Mesendoderm (in vitro differentiated cells): ENCODE results near the gene ING3.

Experiments used
- DNase-seq: peaks from one replicate; pipeline ENCODE4 v3.0.0; 2013
- H2AK5ac ChIP-seq: 2 replicates; pipeline ENCODE4 v1.6.1; 2013; ENCODE audit warnings: low read length, inconsistent platforms
- H2BK120ac ChIP-seq: 2 replicates; pipeline ENCODE4 v1.6.1; 2013; ENCODE audit warnings: low read depth, mild to moderate bottlenecking, low read length, moderate library complexity, mixed read lengths
- H2BK15ac ChIP-seq: replicated peaks from 2 replicates; pipeline ENCODE4 v1.6.1; 2013; ENCODE audit warnings: low read depth, mild to moderate bottlenecking, moderate library complexity
- H2BK5ac ChIP-seq: 2 replicates; pipeline ENCODE4 v1.6.1; 2013; ENCODE audit warnings: low read length, inconsistent platforms
- H3K18ac ChIP-seq: 2 replicates; pipeline ENCODE4 v1.6.1; 2013; ENCODE audit warnings: mild to moderate bottlenecking, low read length, mixed read lengths
- H3K23ac ChIP-seq: one replicate; pipeline ENCODE4 v1.6.1; 2013; ENCODE audit warnings: low read length
- H3K27ac ChIP-seq: 2 replicates; pipeline ENCODE4 v1.5.1; 2013; ENCODE audit warnings: low read depth, mild to moderate bottlenecking, inconsistent platforms, low read length, moderate library complexity
- H3K27me3 ChIP-seq: 2 replicates; pipeline ENCODE4 v1.6.1; 2013; ENCODE audit warnings: low read length, control low read depth, mild to moderate bottlenecking, inconsistent platforms; ENCODE audit not compliant: insufficient read depth, poor library complexity
- H3K36me3 ChIP-seq: 2 replicates; pipeline ENCODE4 v1.6.1; 2013; ENCODE audit warnings: low read length, inconsistent platforms; ENCODE audit not compliant: control insufficient read depth, insufficient read depth
- H3K4ac ChIP-seq: one replicate; pipeline ENCODE4 v1.6.1; 2013; ENCODE audit warnings: low read depth, mild to moderate bottlenecking, low read length, moderate library complexity
- H3K4me1 ChIP-seq: 2 replicates; pipeline ENCODE4 v1.6.1; 2013; ENCODE audit warnings: low read depth, low read length, inconsistent platforms; ENCODE audit not compliant: control insufficient read depth
- H3K4me2 ChIP-seq: 2 replicates; pipeline ENCODE4 v1.6.1; 2013; ENCODE audit warnings: low read length
- H3K4me3 ChIP-seq: 2 replicates; pipeline ENCODE4 v1.5.1; 2013; ENCODE audit warnings: mild to moderate bottlenecking, low read length
- H3K56ac ChIP-seq: one replicate; pipeline ENCODE4 v1.6.1; 2013; ENCODE audit warnings: low read length
- H3K79me1 ChIP-seq: 2 replicates; pipeline ENCODE4 v1.6.1; 2013; ENCODE audit warnings: low read length, inconsistent platforms
- H3K79me2 ChIP-seq: 2 replicates; pipeline ENCODE4 v1.6.1; 2013; ENCODE audit warnings: mild to moderate bottlenecking, low read length; ENCODE audit not compliant: control insufficient read depth, insufficient read depth
- H3K9ac ChIP-seq: 2 replicates; pipeline ENCODE4 v1.6.1; 2013; ENCODE audit warnings: low read length, inconsistent platforms
- H4K5ac ChIP-seq: one replicate; pipeline ENCODE4 v1.6.1; 2013; ENCODE audit warnings: low read length
- H4K8ac ChIP-seq: one replicate; pipeline ENCODE4 v1.6.1; 2013; ENCODE audit warnings: low read depth, mild to moderate bottlenecking, control low read depth, low read length, moderate library complexity
- WGBS: extraction: QIAGEN DNeasy Blood & Tissue Kit; methylation state at CpG from one replicate; pipeline ENCODE4 v1.1.7; 2013; ENCODE audit warnings: low lambda C conversion rate, missing lambda C conversion rate; ENCODE audit not compliant: insufficient coverage; ENCODE audit errors: extremely low coverage; 5-methylcytosine and 5-hydroxymethylcytosine counted together

ING3 gene

GRCh38 chr7:121006711-121007315, 56.2 kb downstream of the ING3 start:
- no peaks in the 10 kb centered on the region for H3K27me3 ChIP-seq
- H2BK15ac ChIP-seq, result no peak overlapping the region
- H3K79me2 ChIP-seq, result no peaks in the 10 kb centered on the region
- WGBS, result no CpG with 5 or more reads among the region's 6 CpGs
- H3K79me1 ChIP-seq, result no peaks in the 10 kb centered on the region
- H2BK5ac ChIP-seq, result no peak overlapping the region
- H3K4me2 ChIP-seq, result no peak overlapping the region
- H3K4me3 ChIP-seq, result no peak overlapping the region
- H3K18ac ChIP-seq, result no peak overlapping the region
- no peak overlapping the region for H4K8ac ChIP-seq
- H4K5ac ChIP-seq, result no peak overlapping the region
- no peak overlapping the region for H3K4ac ChIP-seq
- no peak overlapping the region for H3K9ac ChIP-seq
- H3K27ac ChIP-seq, result no peak overlapping the region
- H3K4me1 ChIP-seq, result peaks cover 4% of the 10 kb centered on the region
- H3K36me3 ChIP-seq, result no peaks in the 10 kb centered on the region
- peak; percentile 49 for DNase-seq
- H3K56ac ChIP-seq, result no peak overlapping the region
- H2AK5ac ChIP-seq, result no peak overlapping the region
- H3K23ac ChIP-seq, result no peak overlapping the region
- no peak overlapping the region for H2BK120ac ChIP-seq

- Histone ChIP-seq H3K56ac (no peak overlapping the region), H3K79me2 (no peaks in the 10 kb centered on the region), H3K27me3 (no peaks in the 10 kb centered on the region), H3K23ac (no peak overlapping the region), H2BK15ac (no peak overlapping the region), H2BK5ac (no peak overlapping the region), H3K36me3 (no peaks in the 10 kb centered on the region), H3K4me3 (no peak overlapping the region), H4K8ac (no peak overlapping the region), H3K4me1 (peaks cover 4% of the 10 kb centered on the region), H3K4ac (no peak overlapping the region), H2BK120ac (no peak overlapping the region), H3K18ac (no peak overlapping the region), H3K9ac (no peak overlapping the region), H3K27ac (no peak overlapping the region), H3K79me1 (no peaks in the 10 kb centered on the region), H2AK5ac (no peak overlapping the region), H3K4me2 (no peak overlapping the region), H4K5ac (no peak overlapping the region)
- DNase-seq, result no peak
- WGBS, result no CpG with 5 or more reads among the region's 2 CpGs
These were observed 58.2 kb downstream of the ING3 start for GRCh38 chr7:121008816-121009215.

DNA sequence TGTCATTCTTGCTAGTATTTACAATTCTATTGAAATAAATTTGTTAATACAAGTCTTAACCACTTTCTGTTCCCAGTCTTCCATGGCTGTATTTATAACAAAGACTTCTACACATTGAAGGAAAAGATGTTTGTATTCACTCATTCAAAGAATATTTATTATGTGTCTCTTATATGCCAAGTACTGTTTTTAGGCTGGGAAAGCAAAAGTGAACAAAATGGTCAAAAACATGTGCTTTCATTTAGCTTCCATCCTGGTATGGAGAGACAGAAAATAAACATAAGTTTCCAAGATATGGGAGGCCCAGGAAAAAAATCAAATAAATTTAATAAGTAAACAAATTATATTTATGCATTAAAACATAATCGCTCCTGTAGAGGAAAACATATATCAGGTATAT, 60.8 kb downstream of the ING3 start:
- no CpG with 5 or more reads among the region's 1 CpG for WGBS
- Histone ChIP-seq H2BK5ac (no peak overlapping the region), H3K4me1 (peaks cover 4% of the 10 kb centered on the region), H4K5ac (no peak overlapping the region), H3K18ac (no peak overlapping the region), H3K23ac (no peak overlapping the region), H4K8ac (no peak overlapping the region), H3K36me3 (no peaks in the 10 kb centered on the region), H2BK120ac (no peak overlapping the region), H3K27ac (no peak overlapping the region), H2AK5ac (no peak overlapping the region), H3K79me1 (no peaks in the 10 kb centered on the region), H3K56ac (no peak overlapping the region), H3K27me3 (no peaks in the 10 kb centered on the region), H3K4me3 (no peak overlapping the region), H3K9ac (no peak overlapping the region), H3K4me2 (no peak overlapping the region), H2BK15ac (no peak overlapping the region), H3K4ac (no peak overlapping the region), H3K79me2 (no peaks in the 10 kb centered on the region)
- DNase-seq, result no peak

- Histone ChIP-seq H4K8ac (no peak overlapping the region), H3K9ac (no peak overlapping the region), H3K56ac (no peak overlapping the region), H3K79me2 (no peaks in the 10 kb centered on the region), H3K18ac (no peak overlapping the region), H3K79me1 (no peaks in the 10 kb centered on the region), H3K27ac (no peak overlapping the region), H3K4me1 (no peaks in the 10 kb centered on the region), H3K23ac (no peak overlapping the region), H2BK5ac (no peak overlapping the region), H3K4ac (no peak overlapping the region), H3K4me3 (no peak overlapping the region), H3K36me3 (no peaks in the 10 kb centered on the region), H4K5ac (no peak overlapping the region), H3K27me3 (no peaks in the 10 kb centered on the region), H2AK5ac (no peak overlapping the region), H2BK15ac (no peak overlapping the region), H3K4me2 (no peak overlapping the region), H2BK120ac (no peak overlapping the region)
- DNase-seq, result no peak
- WGBS, result no CpG with 5 or more reads among the region's 6 CpGs
These were observed 61.7 kb downstream of the ING3 start for GRCh38 chr7:121012170-121012874.

DNA sequence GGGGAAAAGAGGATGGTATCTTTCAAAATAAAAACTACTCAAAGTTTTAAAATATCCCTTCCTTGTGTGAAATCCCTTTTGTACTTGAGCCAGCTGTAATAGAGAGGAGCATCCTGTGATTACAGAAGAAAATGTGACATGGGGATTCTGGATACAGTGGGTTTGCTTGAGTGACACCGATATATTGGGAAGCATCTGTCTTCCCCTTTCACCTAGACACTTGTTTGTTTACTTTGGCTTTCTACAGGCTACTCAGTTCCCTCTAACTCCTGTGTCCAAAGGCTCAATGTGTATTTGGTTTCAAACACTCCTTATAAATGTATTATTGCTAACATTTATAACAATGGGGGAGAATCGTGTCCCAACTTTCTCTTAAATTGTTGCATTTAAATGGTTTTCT, 62.3 kb downstream of the ING3 start:
- H3K18ac ChIP-seq, result no peak overlapping the region
- no peak overlapping the region for H3K4me3 ChIP-seq
- no peak overlapping the region for H3K23ac ChIP-seq
- no peaks in the 10 kb centered on the region for H3K79me1 ChIP-seq
- no peak overlapping the region for H3K4ac ChIP-seq
- no peak for DNase-seq
- no peak overlapping the region for H4K5ac ChIP-seq
- no peak overlapping the region for H3K9ac ChIP-seq
- no peak overlapping the region for H2AK5ac ChIP-seq
- H3K4me2 ChIP-seq, result no peak overlapping the region
- H3K27me3 ChIP-seq, result no peaks in the 10 kb centered on the region
- H3K56ac ChIP-seq, result no peak overlapping the region
- H3K79me2 ChIP-seq, result no peaks in the 10 kb centered on the region
- H2BK15ac ChIP-seq, result no peak overlapping the region
- H3K27ac ChIP-seq, result no peak overlapping the region
- no peaks in the 10 kb centered on the region for H3K4me1 ChIP-seq
- H2BK120ac ChIP-seq, result no peak overlapping the region
- no CpG with 5 or more reads among the region's 2 CpGs for WGBS
- no peaks in the 10 kb centered on the region for H3K36me3 ChIP-seq
- no peak overlapping the region for H2BK5ac ChIP-seq
- no peak overlapping the region for H4K8ac ChIP-seq

- no peak overlapping the region for H2AK5ac ChIP-seq
- H3K27ac ChIP-seq, result no peak overlapping the region
- no peaks in the 10 kb centered on the region for H3K27me3 ChIP-seq
- H4K5ac ChIP-seq, result no peak overlapping the region
- no peak overlapping the region for H2BK15ac ChIP-seq
- no peaks in the 10 kb centered on the region for H3K79me1 ChIP-seq
- H3K36me3 ChIP-seq, result no peaks in the 10 kb centered on the region
- H3K56ac ChIP-seq, result no peak overlapping the region
- H4K8ac ChIP-seq, result no peak overlapping the region
- H3K4me3 ChIP-seq, result no peak overlapping the region
- H2BK5ac ChIP-seq, result no peak overlapping the region
- no peaks in the 10 kb centered on the region for H3K79me2 ChIP-seq
- no peaks in the 10 kb centered on the region for H3K4me1 ChIP-seq
- no peak overlapping the region for H3K4me2 ChIP-seq
- WGBS, result no CpG with 5 or more reads among the region's 4 CpGs
- H3K4ac ChIP-seq, result no peak overlapping the region
- no peak overlapping the region for H3K9ac ChIP-seq
- DNase-seq, result no peak
- H3K23ac ChIP-seq, result no peak overlapping the region
- H3K18ac ChIP-seq, result no peak overlapping the region
- H2BK120ac ChIP-seq, result no peak overlapping the region
These were observed 65.0 kb downstream of the ING3 start for GRCh38 chr7:121015560-121015959.
